Activated CD4-positive, alpha-beta T cell treated with anti-CD3 and anti-CD28 coated beads for 36 hours (primary cell): Measurements from ENCODE around the gene HDAC4. TPM values are rescaled to one million over a fixed set of nuclear protein-coding genes. Genes with fewer than 3 reads are reported as not detected.

ENCODE experiments used
- ATAC-seq: fragments of 200-7000 bp; cut with Tn5 transposase; one replicate; pipeline ENCODE4 v1.10.0; 2021; ENCODE audit warnings: mild to moderate bottlenecking, moderate library complexity
- CTCF ChIA-PET: fragments of 350-600 bp; sonication (Branson Sonifier 250); formaldehyde crosslinking; loops from one replicate; lab custom pipeline; 2021; ENCODE audit warnings: antibody characterized with exemption; lab: Charles Lee
- POLR2A ChIA-PET: fragments of 350-600 bp; sonication (Branson Sonifier 250); formaldehyde crosslinking; loops from one replicate; lab custom pipeline; 2021; ENCODE audit warnings: antibody characterized with exemption, inconsistent platforms; lab: Charles Lee
- DNase-seq: peaks from one replicate; pipeline ENCODE4 v3.0.0-alpha.2; 2020
- H3K27ac Mint-ChIP-seq: one replicate; pipeline ENCODE4 v1.8.0; 2021; ENCODE audit warnings: mixed read lengths
- H3K27me3 Mint-ChIP-seq: one replicate; pipeline ENCODE4 v1.8.0; 2021; ENCODE audit warnings: mixed read lengths
- H3K36me3 Mint-ChIP-seq: one replicate; pipeline ENCODE4 v1.8.0; 2021; ENCODE audit warnings: low read depth, mixed read lengths
- H3K4me1 Mint-ChIP-seq: one replicate; pipeline ENCODE4 v1.8.0; 2021; ENCODE audit warnings: mixed read lengths
- H3K4me3 Mint-ChIP-seq: one replicate; pipeline ENCODE4 v1.8.0; 2021; ENCODE audit warnings: mild to moderate bottlenecking, moderate library complexity, mixed read lengths
- H3K9me3 Mint-ChIP-seq: one replicate; pipeline ENCODE4 v1.8.0; 2021; ENCODE audit warnings: low read depth, mixed read lengths
- intact Hi-C, 2 experiments: fragments of 100-400 bp; cut with DNase I in 1 of 2; cut with micrococcal nuclease in 1 of 2; formaldehyde crosslinking; loops; one replicate each; pipeline versions ENCODE4 v1.14.2 to v1.15.1; 2022 to 2024; cut with DNase I, micrococcal nuclease
- total RNA-seq, 2 experiments: library from RNA; stranded (reverse); gene quantifications; one replicate each; pipeline ENCODE4 v1.2.3, GENCODE V29; 2021

HDAC4 gene
- total RNA-seq, 2 experiments from 2014 or later, result 25.4 to 30.4 TPM

- no peaks in the 10 kb centered on the region for H3K36me3 Mint-ChIP-seq
- H3K27ac Mint-ChIP-seq, result no peak overlapping the region
- no peak for ATAC-seq
- no peak overlapping the region for H3K4me3 Mint-ChIP-seq
- H3K27me3 Mint-ChIP-seq, result peaks cover 2% of the 10 kb centered on the region
- no peak for DNase-seq
- no peaks in the 10 kb centered on the region for H3K4me1 Mint-ChIP-seq
- intact Hi-C loops, result no loop called here
- H3K9me3 Mint-ChIP-seq, result no peaks in the 10 kb centered on the region
- ChIA-PET CTCF (no interaction called here), POLR2A (no interaction called here)
Measured at GRCh38 chr2:239424337-239425045, 23.7 kb upstream of the HDAC4 start.

- Mint-ChIP-seq H3K36me3 (no peaks in the 10 kb centered on the region), H3K27ac (no peak overlapping the region), H3K27me3 (peaks cover 2% of the 10 kb centered on the region), H3K4me3 (no peak overlapping the region), H3K4me1 (no peaks in the 10 kb centered on the region), H3K9me3 (no peaks in the 10 kb centered on the region)
- DNase-seq (no peak), ATAC-seq (no peak)
- intact Hi-C loops, result no loop called here
- ChIA-PET CTCF (no interaction called here), POLR2A (no interaction called here)
Measured at GRCh38 chr2:239423551-239423950, 22.7 kb upstream of the HDAC4 start.

GRCh38 chr2:239421851-239422250 is 21.0 kb upstream of the HDAC4 start:
- intact Hi-C loops, result no loop called here
- ChIA-PET POLR2A (no interaction called here), CTCF (no interaction called here)
- no peak overlapping the region for H3K4me3 Mint-ChIP-seq
- DNase-seq (no peak), ATAC-seq (no peak)
- no peaks in the 10 kb centered on the region for H3K27me3 Mint-ChIP-seq
- no peaks in the 10 kb centered on the region for H3K36me3 Mint-ChIP-seq
- no peaks in the 10 kb centered on the region for H3K4me1 Mint-ChIP-seq
- H3K9me3 Mint-ChIP-seq, result no peaks in the 10 kb centered on the region
- no peak overlapping the region for H3K27ac Mint-ChIP-seq

- POLR2A ChIA-PET, result no interaction called here
- Mint-ChIP-seq H3K9me3 (peaks cover 3% of the 10 kb centered on the region), H3K36me3 (no peaks in the 10 kb centered on the region), H3K4me1 (no peaks in the 10 kb centered on the region), H3K4me3 (no peak overlapping the region), H3K27me3 (no peaks in the 10 kb centered on the region), H3K27ac (no peak overlapping the region)
- ATAC-seq (no peak), DNase-seq (no peak)
- CTCF ChIA-PET, result no interaction called here
- intact Hi-C loops, result no loop called here
Measured at GRCh38 chr2:239420082-239420481, 19.3 kb upstream of the HDAC4 start.

- no peaks in the 10 kb centered on the region for H3K27me3 Mint-ChIP-seq
- intact Hi-C loops, result no loop called here
- CTCF ChIA-PET, result interaction anchor here (1.0 kb wide), 1 partner anchor 16 kb away, joined by 5 read pairs; no protein-coding TSS in a partner anchor
- no peak for ATAC-seq
- no peak overlapping the region for H3K27ac Mint-ChIP-seq
- H3K4me1 Mint-ChIP-seq, result peaks cover 3% of the 10 kb centered on the region
- H3K4me3 Mint-ChIP-seq, result no peak overlapping the region
- H3K36me3 Mint-ChIP-seq, result peaks cover 2% of the 10 kb centered on the region
- peaks cover 5% of the 10 kb centered on the region for H3K9me3 Mint-ChIP-seq
- POLR2A ChIA-PET, result no interaction called here
- no peak for DNase-seq
Measured at GRCh38 chr2:239418918-239419317, 18.1 kb upstream of the HDAC4 start.

GRCh38 chr2:239412905-239413603 is 12.2 kb upstream of the HDAC4 start:
- intact Hi-C loops, result no loop called here
- ChIA-PET POLR2A (no interaction called here), CTCF (no interaction called here)
- Mint-ChIP-seq H3K27me3 (no peaks in the 10 kb centered on the region), H3K4me3 (no peak overlapping the region), H3K4me1 (peaks cover 15% of the 10 kb centered on the region), H3K36me3 (peaks cover 2% of the 10 kb centered on the region), H3K27ac (no peak overlapping the region), H3K9me3 (peaks cover 5% of the 10 kb centered on the region)
- DNase-seq (no peak), ATAC-seq (no peak)

- CTCF ChIA-PET, result no interaction called here
- peaks cover 2% of the 10 kb centered on the region for H3K36me3 Mint-ChIP-seq
- POLR2A ChIA-PET, result no interaction called here
- H3K4me3 Mint-ChIP-seq, result no peak overlapping the region
- H3K27ac Mint-ChIP-seq, result no peak overlapping the region
- no peaks in the 10 kb centered on the region for H3K27me3 Mint-ChIP-seq
- ATAC-seq (no peak), DNase-seq (no peak)
- intact Hi-C loops, result no loop called here
- peaks cover 15% of the 10 kb centered on the region for H3K4me1 Mint-ChIP-seq
- H3K9me3 Mint-ChIP-seq, result peaks cover 5% of the 10 kb centered on the region
Measured at GRCh38 chr2:239411549-239412319, 10.9 kb upstream of the HDAC4 start.

- no peak for ATAC-seq
- H3K27me3 Mint-ChIP-seq, result no peaks in the 10 kb centered on the region
- POLR2A ChIA-PET, result no interaction called here
- peaks cover 15% of the 10 kb centered on the region for H3K4me1 Mint-ChIP-seq
- H3K9me3 Mint-ChIP-seq, result peaks cover 5% of the 10 kb centered on the region
- CTCF ChIA-PET, result no interaction called here
- H3K36me3 Mint-ChIP-seq, result peaks cover 2% of the 10 kb centered on the region
- no peak overlapping the region for H3K27ac Mint-ChIP-seq
- no peak overlapping the region for H3K4me3 Mint-ChIP-seq
- no peak for DNase-seq
- intact Hi-C loops, result no loop called here
Measured at GRCh38 chr2:239411117-239411516, 10.3 kb upstream of the HDAC4 start.

GRCh38 chr2:239409976-239410375 is 9.2 kb upstream of the HDAC4 start:
- no peaks in the 10 kb centered on the region for H3K27me3 Mint-ChIP-seq
- ATAC-seq (no peak), DNase-seq (no peak)
- no peak overlapping the region for H3K27ac Mint-ChIP-seq
- H3K4me1 Mint-ChIP-seq, result peaks cover 15% of the 10 kb centered on the region
- peaks cover 2% of the 10 kb centered on the region for H3K36me3 Mint-ChIP-seq
- ChIA-PET POLR2A (no interaction called here), CTCF (interaction anchor here (0.6 to 0.7 kb wide), 2 partner anchors 28 to 98 kb away, joined by 4 read pairs; no protein-coding TSS in a partner anchor)
- H3K4me3 Mint-ChIP-seq, result no peak overlapping the region
- peaks cover 2% of the 10 kb centered on the region for H3K9me3 Mint-ChIP-seq
- intact Hi-C loops, result loop anchor here in 1 of 2 experiments (10.0 kb wide), 1 partner anchor 1905 kb away; the partner anchor contains the start of genes HDLBP and SEPTIN2

- ATAC-seq (no peak), DNase-seq (no peak)
- Mint-ChIP-seq H3K27ac (no peak overlapping the region), H3K36me3 (peaks cover 3% of the 10 kb centered on the region), H3K4me1 (peaks cover 9% of the 10 kb centered on the region), H3K27me3 (peaks cover 2% of the 10 kb centered on the region), H3K4me3 (no peak overlapping the region), H3K9me3 (no peaks in the 10 kb centered on the region)
- POLR2A ChIA-PET, result no interaction called here
- intact Hi-C loops, result loop anchor here in 1 of 2 experiments (10.0 kb wide), 1 partner anchor 1908 kb away; the partner anchor contains the start of genes HDLBP and SEPTIN2
- CTCF ChIA-PET, result no interaction called here
Measured at GRCh38 chr2:239407112-239407511, 6.3 kb upstream of the HDAC4 start.

GRCh38 chr2:239406316-239406995 is 5.6 kb upstream of the HDAC4 start:
- H3K4me3 Mint-ChIP-seq, result no peak overlapping the region
- DNase-seq, result no peak
- H3K4me1 Mint-ChIP-seq, result peaks cover 12% of the 10 kb centered on the region
- no peak for ATAC-seq
- CTCF ChIA-PET, result interaction anchor here (0.5 kb wide), 1 partner anchor 192 kb away, joined by 3 read pairs; no protein-coding TSS in a partner anchor
- intact Hi-C loops, result loop anchor here in 1 of 2 experiments (10.0 kb wide), 1 partner anchor 1908 kb away; the partner anchor contains the start of genes HDLBP and SEPTIN2
- H3K27ac Mint-ChIP-seq, result no peak overlapping the region
- no peaks in the 10 kb centered on the region for H3K9me3 Mint-ChIP-seq
- H3K36me3 Mint-ChIP-seq, result peaks cover 3% of the 10 kb centered on the region
- peaks cover 2% of the 10 kb centered on the region for H3K27me3 Mint-ChIP-seq
- POLR2A ChIA-PET, result no interaction called here
